G401.6 (cell line): Measurements from ENCODE around the gene FAM3C.

Experiments
- FAIRE-seq: peaks from 2 replicates; lab custom pipeline; 2012; peaks lifted over from hg19 to GRCh38; lab: Jason Lieb, UNC

FAM3C gene

DNA sequence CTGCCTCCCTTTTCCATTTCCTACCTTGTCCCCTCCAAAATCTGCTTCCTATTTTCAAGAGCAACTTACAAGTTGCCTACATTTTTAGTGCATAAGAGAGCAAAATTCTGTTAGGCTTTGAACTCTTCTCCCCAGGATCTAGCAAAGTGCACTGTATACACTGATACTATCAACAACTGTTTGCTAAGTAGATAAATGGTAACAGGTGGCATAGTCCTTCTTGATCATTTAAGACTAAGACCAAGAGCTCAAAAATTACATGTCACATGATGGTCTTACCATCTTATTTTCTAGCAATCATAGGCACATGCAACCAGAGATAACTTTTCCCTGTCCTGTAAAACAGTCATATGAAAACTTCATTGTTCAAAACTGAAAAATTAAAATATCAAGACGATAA lies 16.2 kb downstream of the FAM3C start:
- no peak for FAIRE-seq

DNA sequence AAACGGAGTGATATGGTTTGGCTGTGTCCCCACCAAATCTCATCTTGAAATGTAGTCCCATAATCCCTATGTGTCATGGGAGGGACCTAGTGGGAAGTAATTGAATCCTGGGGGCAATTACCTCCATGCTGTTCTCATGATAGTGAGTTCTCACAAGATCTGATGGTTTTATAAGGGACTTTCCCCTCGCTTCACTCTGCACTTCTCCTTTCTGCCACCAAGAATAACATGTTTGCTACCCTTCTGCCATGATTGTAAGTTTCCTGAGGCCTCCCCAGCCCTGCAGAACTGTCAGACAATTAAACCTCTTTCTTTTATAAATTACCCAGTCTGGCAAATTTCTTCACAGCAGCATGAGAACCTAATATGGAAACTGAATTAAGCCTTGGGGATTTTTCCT lies 19.1 kb downstream of the FAM3C start:
- FAIRE-seq, result no peak

GRCh38 chr7:121373177-121373576 lies 22.9 kb downstream of the FAM3C start:
- no peak for FAIRE-seq

- no peak for FAIRE-seq
Measured at GRCh38 chr7:121372376-121373010, 23.6 kb downstream of the FAM3C start.

- no peak for FAIRE-seq
Measured at GRCh38 chr7:121371883-121372282, 24.2 kb downstream of the FAM3C start.

DNA sequence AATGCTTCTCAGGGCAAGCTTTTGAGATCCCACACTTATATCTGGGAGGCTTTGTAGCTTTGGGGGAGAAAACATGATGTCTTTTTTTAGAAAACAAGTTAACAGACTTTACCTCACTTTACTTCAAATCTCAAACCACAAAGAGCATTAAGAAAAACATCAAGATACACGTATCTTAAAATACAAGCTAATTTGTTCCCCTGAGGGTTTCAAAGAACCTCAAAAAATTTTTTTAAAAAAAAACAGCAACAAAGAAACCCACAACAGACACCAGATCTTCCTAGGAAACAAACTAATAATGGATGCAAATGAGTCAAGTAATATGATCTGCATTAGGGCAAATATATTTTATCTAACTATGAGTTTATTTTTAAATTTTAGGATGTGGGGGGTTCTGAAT lies 24.7 kb downstream of the FAM3C start:
- FAIRE-seq, result no peak

DNA sequence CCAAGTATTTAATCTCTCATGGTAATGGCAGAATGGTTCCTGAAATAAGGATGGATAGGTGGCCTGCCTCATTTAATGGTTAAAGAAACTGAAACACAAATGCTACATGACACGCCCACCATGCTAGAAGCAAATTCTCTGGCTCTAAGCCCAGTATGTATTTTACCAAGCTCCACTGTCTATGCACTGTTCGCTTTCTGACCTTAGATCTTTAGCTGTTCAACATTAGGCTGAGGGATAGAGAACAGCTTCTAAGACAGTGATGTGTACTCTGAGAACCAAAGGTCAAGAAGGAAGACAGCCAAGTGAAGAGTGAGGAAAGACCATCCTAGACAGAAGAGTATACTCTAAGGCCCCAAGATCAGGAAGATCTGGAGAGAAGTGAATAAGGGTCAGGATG lies 26.6 kb downstream of the FAM3C start:
- FAIRE-seq, result no peak

DNA sequence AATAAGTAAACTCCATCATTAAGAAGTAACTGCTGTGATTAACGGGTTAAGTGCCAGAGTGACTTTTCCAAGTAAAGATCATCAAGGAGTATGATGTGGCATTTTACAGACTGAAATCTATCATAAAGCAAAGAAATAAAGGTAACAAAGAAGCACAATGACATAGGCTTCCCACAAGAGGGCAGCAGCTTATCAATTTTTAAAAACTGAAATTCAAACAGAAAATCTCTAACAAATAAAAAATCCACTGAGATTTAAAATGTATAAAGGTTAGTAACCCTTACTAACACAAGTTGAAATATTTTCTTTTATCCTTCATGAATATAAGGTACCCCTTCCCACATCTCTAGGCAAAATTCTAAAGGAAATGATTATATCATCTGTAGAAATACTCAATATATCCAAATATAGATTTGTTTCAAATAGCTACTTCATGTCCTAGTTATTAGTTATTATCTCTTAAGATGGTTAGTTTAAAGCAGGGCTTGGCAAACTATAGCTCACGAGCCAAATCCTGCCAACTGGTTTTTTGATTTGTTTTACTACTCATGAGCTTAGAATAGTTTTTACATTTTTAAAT lies 29.2 kb downstream of the FAM3C start:
- peak; percentile 90 for FAIRE-seq

DNA sequence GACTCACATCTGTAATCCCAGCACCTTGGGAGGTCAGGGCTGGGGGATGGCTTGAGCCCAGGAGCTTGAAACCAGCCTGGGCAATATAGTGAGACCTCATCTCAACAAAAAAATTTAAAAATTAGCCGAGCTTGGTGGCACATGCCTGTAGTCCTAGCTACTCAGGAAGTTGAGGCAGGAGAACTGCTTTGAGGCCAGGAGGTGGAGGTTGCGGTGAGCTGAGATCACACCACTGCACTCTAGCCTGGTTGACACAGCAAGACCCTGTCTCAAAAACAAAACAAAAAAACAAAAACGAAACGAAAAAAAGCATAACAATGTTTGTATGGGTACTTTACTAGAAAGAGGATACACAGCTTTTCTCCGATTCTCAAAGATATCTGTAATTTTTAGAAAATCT lies 35.5 kb downstream of the FAM3C start:
- no peak for FAIRE-seq

- FAIRE-seq, result no peak
Measured at GRCh38 chr7:121355574-121355973, 40.5 kb downstream of the FAM3C start.

DNA sequence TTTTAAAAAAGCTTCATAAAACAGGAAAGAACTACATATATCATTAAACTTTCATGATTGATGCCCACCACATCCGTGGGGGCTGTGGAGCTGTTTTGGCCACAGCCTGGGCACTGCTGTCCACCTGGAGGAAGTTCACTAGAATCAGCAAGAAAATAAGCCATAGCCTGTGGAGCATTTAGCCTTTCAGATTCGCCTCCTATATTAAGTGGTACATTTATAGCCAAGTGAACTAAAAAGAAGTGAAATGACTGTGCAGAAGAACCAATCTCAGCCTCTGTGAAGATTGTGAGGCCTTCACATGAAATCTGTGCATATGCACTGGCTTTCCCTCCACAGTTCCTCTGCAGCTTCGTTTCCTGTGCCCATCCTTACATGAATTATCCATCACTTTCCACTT lies 43.8 kb downstream of the FAM3C start:
- FAIRE-seq, result no peak

- no peak for FAIRE-seq
Measured at GRCh38 chr7:121351682-121352081, 44.4 kb downstream of the FAM3C start.

DNA sequence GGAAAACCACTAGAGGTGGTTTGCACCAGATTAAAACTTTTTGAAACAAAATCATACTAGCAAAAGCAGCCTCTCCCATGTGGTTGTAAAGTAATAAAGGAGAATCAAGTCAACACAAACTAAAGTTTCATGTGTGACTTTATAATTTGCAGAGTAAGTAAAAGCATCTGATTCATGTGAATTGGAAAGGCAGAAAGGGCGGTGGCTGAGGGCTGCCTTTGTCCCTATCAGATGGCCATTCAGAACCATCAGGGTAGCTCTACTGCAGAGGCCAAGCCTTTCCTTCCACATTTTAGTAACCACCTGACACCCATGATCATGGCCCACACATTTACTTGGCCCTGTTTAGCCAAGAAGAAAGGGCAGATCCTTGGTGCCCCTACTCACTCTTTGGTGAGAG lies 51.6 kb downstream of the FAM3C start:
- FAIRE-seq, result no peak

DNA sequence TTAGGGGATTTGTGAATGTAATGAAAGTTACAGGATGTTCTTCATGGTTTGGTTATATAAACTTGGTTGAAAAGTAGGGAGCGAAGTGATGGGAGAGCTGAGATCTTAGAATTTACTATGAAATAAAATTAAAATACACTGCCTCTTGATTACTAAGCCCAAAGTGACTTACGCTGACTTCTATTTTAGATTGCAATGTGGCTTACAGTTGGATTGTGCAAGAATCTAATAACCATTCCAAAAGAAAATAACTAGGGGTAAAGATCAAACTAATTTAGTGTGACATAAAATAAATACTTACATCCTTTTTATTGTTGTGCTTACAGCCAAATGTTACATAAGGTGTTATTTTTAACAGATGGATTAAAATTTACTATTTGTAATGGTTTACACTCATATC lies 52.0 kb downstream of the FAM3C start:
- FAIRE-seq, result no peak

- FAIRE-seq, result no peak
Measured at GRCh38 chr7:121343302-121343701, 52.8 kb downstream of the FAM3C start.

- FAIRE-seq, result no peak
Measured at GRCh38 chr7:121342631-121343030, 53.5 kb downstream of the FAM3C start.

GRCh38 chr7:121341933-121342332 lies 54.2 kb downstream of the FAM3C start:
- no peak for FAIRE-seq

DNA sequence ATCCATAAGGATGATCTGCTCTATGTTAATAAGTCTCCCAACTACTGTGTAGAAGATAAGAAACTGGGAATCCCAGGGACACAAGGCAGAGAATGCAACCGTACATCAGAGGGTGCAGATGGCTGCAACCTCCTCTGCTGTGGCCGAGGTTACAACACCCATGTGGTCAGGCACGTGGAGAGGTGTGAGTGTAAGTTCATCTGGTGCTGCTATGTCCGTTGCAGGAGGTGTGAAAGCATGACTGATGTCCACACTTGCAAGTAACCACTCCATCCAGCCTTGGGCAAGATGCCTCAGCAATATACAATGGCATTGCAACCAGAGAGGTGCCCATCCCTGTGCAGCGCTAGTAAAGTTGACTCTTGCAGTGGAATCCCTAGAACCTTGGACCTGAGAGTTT lies 57.0 kb downstream of the FAM3C start:
- no peak for FAIRE-seq

DNA sequence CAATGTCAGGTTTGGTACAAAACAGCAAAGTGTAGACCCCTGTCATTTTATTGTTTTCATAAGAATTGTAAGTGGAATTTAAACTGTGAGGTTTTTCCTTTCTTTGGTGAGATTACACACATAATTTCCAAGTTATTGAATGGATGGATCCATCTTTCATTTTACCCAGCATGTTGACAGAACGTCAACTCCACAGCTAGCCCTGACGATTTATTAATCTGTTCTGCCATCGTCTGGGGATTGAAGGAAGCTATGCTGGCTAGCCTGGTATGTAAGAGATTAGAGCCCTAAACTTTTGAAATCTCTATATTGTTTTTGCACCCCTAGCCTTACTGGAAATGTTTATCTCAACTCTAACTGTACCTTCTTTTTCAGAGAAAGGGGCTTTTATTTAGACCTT lies 58.7 kb downstream of the FAM3C start:
- no peak for FAIRE-seq

GRCh38 chr7:121336579-121336978 lies 59.5 kb downstream of the FAM3C start:
- no peak for FAIRE-seq

DNA sequence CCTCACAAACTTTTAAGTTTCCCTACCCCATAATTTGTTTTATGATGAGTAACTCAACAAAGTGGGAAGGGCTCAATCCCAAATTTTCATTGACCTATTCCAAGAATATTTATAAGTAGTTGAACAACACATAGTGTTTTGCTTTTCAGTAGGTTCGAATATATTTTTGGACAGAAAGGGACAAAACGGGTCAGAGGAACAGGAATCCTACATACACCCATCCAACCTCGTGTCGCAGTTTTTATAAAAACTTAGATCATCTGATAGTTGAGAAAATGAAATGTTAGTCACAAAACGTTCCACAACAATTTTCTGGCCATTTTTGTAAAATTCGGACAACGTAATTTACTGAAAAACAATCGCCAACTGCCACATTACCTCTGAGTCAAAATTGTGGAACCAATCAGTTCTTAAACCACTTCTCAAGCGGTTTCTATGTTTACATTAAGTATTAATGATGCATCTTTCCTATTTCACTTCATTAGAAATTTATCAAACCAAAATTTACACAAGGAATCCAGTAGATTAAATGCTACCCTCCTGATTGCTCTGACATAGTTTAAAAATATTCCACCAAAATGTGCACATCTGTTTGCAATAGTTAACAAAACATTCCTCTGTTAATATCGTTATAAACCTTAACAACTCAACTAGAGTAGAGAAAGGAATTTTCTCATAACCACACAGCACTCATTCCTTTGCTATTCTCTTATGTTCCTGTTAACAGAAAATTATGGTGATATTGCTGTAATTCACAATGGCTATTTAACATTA lies 61.0 kb downstream of the FAM3C start:
- FAIRE-seq, result no peak

DNA sequence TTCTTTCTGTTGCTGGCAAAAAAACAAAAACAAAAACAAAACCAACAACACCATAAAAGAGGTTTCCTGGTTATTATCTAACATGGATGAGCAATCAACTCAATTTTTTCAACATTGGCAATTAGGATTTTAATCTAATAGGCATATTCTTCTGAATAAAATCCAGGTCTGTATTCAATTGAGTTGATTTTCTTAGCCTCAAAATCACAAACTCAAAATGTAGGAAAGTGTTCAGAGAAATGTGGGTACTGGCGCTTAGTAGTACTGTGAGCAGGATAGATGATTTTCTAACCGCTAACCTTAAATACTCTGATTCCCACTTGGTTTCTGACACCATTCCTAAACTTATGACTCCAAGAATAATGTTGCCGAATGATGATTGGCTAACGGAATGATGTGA lies 61.7 kb downstream of the FAM3C start:
- FAIRE-seq, result no peak

GRCh38 chr7:121331574-121331973 lies 64.5 kb downstream of the FAM3C start:
- FAIRE-seq, result no peak

GRCh38 chr7:121331048-121331447 lies 65.1 kb downstream of the FAM3C start:
- FAIRE-seq, result no peak
